ENCODE results near the gene WSCD1. TPM values are rescaled to one million over a fixed set of nuclear protein-coding genes. Genes with fewer than 3 reads are reported as not detected.

Gene WSCD1
- total and polyA plus RNA-seq, 2 of the 4 experiments (the other 2 are of a cell fraction): 0.07 TPM; not detected in 1

GRCh38 chr17:6079960-6080359 is 9.8 kb downstream of the WSCD1 start:
- H3K56ac ChIP-seq (ENCODE audit: extremely low read depth, insufficient read depth, low read length): no peak overlapping the region
- POLR2A ChIA-PET (ENCODE audit: unreplicated experiment): no interaction called here
- no peak overlapping the region for H4K8ac ChIP-seq (ENCODE audit: low read depth in 2 of 2, low read length in 2 of 2)
- no peak overlapping the region for H3K27ac ChIP-seq (ENCODE audit: insufficient read depth, low read length)
- H3K36me3 ChIP-seq (ENCODE audit: control insufficient read depth, insufficient read depth, low read length): no peaks in the 10 kb centered on the region
- H3K4me2 ChIP-seq (ENCODE audit: low read depth, low read length): no peak overlapping the region
- no peak overlapping the region for H2BK120ac ChIP-seq (ENCODE audit: low read depth, low read length)
- BruUV-seq (replicated peaks): no TSS peak
- no peak overlapping the region for H2AFZ ChIP-seq (replicated peaks; ENCODE audit: low read length, poor library complexity)
- no peak overlapping the region for H3K14ac ChIP-seq (replicated peaks; ENCODE audit: low read depth, low read length)
- CTCF ChIA-PET: no interaction called here
- ATAC-seq (ENCODE audit: low read depth) (no peak), DNase-seq (no peak)
- no peaks in the 10 kb centered on the region for H3K4me1 ChIP-seq (ENCODE audit: control insufficient read depth, insufficient read depth, low read length)
- H2AK5ac ChIP-seq (ENCODE audit: low read depth, low read length): no peak overlapping the region
- H3K4ac ChIP-seq (ENCODE audit: low read depth, low read length): no peak overlapping the region
- TF ChIP-seq RFX5 (IDR thresholded peaks at IDR 0.05; ENCODE audit: low read depth, low read length) (no peak), USF2 (IDR thresholded peaks at IDR 0.05; ENCODE audit: low read depth, low read length) (no peak), RCOR1 (IDR thresholded peaks at IDR 0.05; ENCODE audit: insufficient replicate concordance, low read length) (no peak)
- H4K91ac ChIP-seq (ENCODE audit: insufficient read depth, low read depth, low read length): no peak overlapping the region
- no peak overlapping the region for H2BK20ac ChIP-seq (ENCODE audit: low read depth, low read length)
- H4K20me1 ChIP-seq (ENCODE audit: insufficient read depth, low read length): no peaks in the 10 kb centered on the region
- no peak overlapping the region for H3K9ac ChIP-seq (ENCODE audit: low read depth, low read length)
- H3K4me3 ChIP-seq (ENCODE audit: insufficient read depth, low read depth, low read length): no peak overlapping the region
- in situ Hi-C loops (cut with MboI; ENCODE audit: low sequenced_read_pairs) (no loop called here), intact Hi-C loops (cut with micrococcal nuclease) (loop anchor here (10.0 kb wide), 1 partner anchor 55 kb away; no protein-coding TSS in a partner anchor), dilution Hi-C loops (cut with HindIII; ENCODE audit: low sequenced_read_pairs, unreplicated experiment) (no loop called here)
- H3K27me3 ChIP-seq (ENCODE audit: control insufficient read depth, insufficient read depth, low read length): no peaks in the 10 kb centered on the region
- H4K5ac ChIP-seq (ENCODE audit: low read depth, low read length): no peak overlapping the region
- H3K79me1 ChIP-seq (ENCODE audit: low read depth in 1 of 2, low read length in 2 of 2): no peaks in the 10 kb centered on the region
- no peaks in the 10 kb centered on the region for H3K9me3 ChIP-seq (ENCODE audit: control insufficient read depth, insufficient read depth, low read length)
- no CpG with 5 or more reads among the region's 2 CpGs for WGBS, 2 experiments (ENCODE audit: extremely low coverage in 2 of 2, insufficient read length in 1 of 2)
- H3K23ac ChIP-seq (ENCODE audit: low read depth, low read length): no peak overlapping the region
- H3K9me1 ChIP-seq (ENCODE audit: insufficient read depth, low read length): no peaks in the 10 kb centered on the region
- H2BK15ac ChIP-seq (ENCODE audit: low read depth, low read length): no peak overlapping the region
- no peak overlapping the region for H2BK5ac ChIP-seq (ENCODE audit: low read depth, low read length, poor library complexity, severe bottlenecking)
- H3K18ac ChIP-seq (ENCODE audit: low read depth, low read length): no peak overlapping the region
- no peak overlapping the region for H2AK9ac ChIP-seq (replicated peaks; ENCODE audit: low read depth, low read length, poor library complexity)

Data from IMR-90 (cell line).